Liver (tissue), 3 donors: ENCODE data around the gene RIT2.

Source experiments
- ATF3 ChIP-seq: IDR thresholded peaks from 2 replicates; pipeline ENCODE4 v1.6.1; 2016; ENCODE audit warnings: antibody characterized with exemption
- CTCF ChIP-seq: fragments of 150-350 bp; IDR thresholded peaks from 2 replicates; pipeline ENCODE4 v1.5.1; 2017; ENCODE audit warnings: improper control_type of control experiment, low read depth, low read length; ENCODE audit not compliant: missing input control
- EGR1 ChIP-seq, 2 donors: IDR thresholded peaks; 2 replicates each; pipeline ENCODE4 v1.6.1; 2016 to 2018; ENCODE audit warnings: antibody characterized with exemption in 2 of 2, low read depth in 2 of 2
- GABPA ChIP-seq, 2 donors: IDR thresholded peaks in 1 of 2; conservative IDR thresholded peaks in 1 of 2; 2 replicates each; pipeline ENCODE4 v1.6.1; 2016; ENCODE audit warnings: antibody characterized with exemption in 2 of 2, mild to moderate bottlenecking in 1 of 2, moderate library complexity in 1 of 2
- JUND ChIP-seq, 2 donors: IDR thresholded peaks; 2 replicates each; pipeline ENCODE4 v1.6.1; 2016; ENCODE audit warnings: antibody characterized with exemption in 2 of 2
- MAX ChIP-seq: IDR thresholded peaks from 2 replicates; pipeline ENCODE4 v1.6.1; 2016; ENCODE audit warnings: antibody characterized with exemption
- NR2F2 ChIP-seq: IDR thresholded peaks from 2 replicates; pipeline ENCODE4 v1.6.1; 2016; ENCODE audit warnings: antibody characterized with exemption
- RAD21 ChIP-seq, 2 donors: IDR thresholded peaks; 2 replicates each; pipeline ENCODE4 v1.6.1; 2016; ENCODE audit warnings: antibody characterized with exemption in 2 of 2, mild to moderate bottlenecking in 2 of 2
- REST ChIP-seq: IDR thresholded peaks from 2 replicates; pipeline ENCODE4 v1.6.1; 2016; ENCODE audit warnings: antibody characterized with exemption, mild to moderate bottlenecking
- RXRA ChIP-seq, 2 donors: IDR thresholded peaks; 2 replicates each; pipeline ENCODE4 v1.6.1; 2017 to 2018; ENCODE audit warnings: antibody characterized with exemption in 2 of 2, mild to moderate bottlenecking in 1 of 2
- SP1 ChIP-seq: IDR thresholded peaks from 2 replicates; pipeline ENCODE4 v1.6.1; 2018; ENCODE audit warnings: antibody characterized with exemption, mild to moderate bottlenecking
- TAF1 ChIP-seq: conservative IDR thresholded peaks from 2 replicates; pipeline ENCODE4 v1.6.1; 2016; ENCODE audit warnings: antibody characterized with exemption, mild to moderate bottlenecking
- YY1 ChIP-seq: IDR thresholded peaks from 2 replicates; pipeline ENCODE4 v1.6.1; 2016; ENCODE audit warnings: antibody characterized with exemption, mild to moderate bottlenecking
- ZBTB33 ChIP-seq: IDR thresholded peaks from 2 replicates; pipeline ENCODE4 v1.6.1; 2016; ENCODE audit warnings: antibody characterized with exemption
- donor health status: healthy.
- donor health status: healthy.

- TF ChIP-seq CTCF (no peak), SP1 (no peak), RXRA (IDR thresholded peaks at IDR 0.05) (no peak), NR2F2 (no peak), YY1 (no peak), TAF1 (no peak), REST (no peak), MAX (no peak), RAD21 (IDR thresholded peaks at IDR 0.05) (no peak), ATF3 (no peak), EGR1 (IDR thresholded peaks at IDR 0.05; ENCODE audit: low read depth in 2 of 2) (no peak), ZBTB33 (no peak), JUND (IDR thresholded peaks at IDR 0.05) (no peak), GABPA (IDR thresholded peaks at IDR 0.05 in 1 of 2, conservative IDR thresholded peaks at IDR 0.05 in 1 of 2) (no peak)
Observed at GRCh38 chr18:43061318-43061717, 54.2 kb downstream of the RIT2 start.
